Measurements from ENCODE around the gene COL4A2.

- no peak for TF ChIP-seq CTCF (IDR thresholded peaks at IDR 0.05; ENCODE audit: low read depth, low read length, missing input control)
- TF ChIP-seq TAF1 (conservative IDR thresholded peaks at IDR 0.05): peak; percentile 40
- no peak for TF ChIP-seq ZBTB33 (IDR thresholded peaks at IDR 0.05)
Observed at GRCh38 chr13:110561344-110562035, 254.4 kb downstream of the COL4A2 start, which contains the start of gene RAB20.

Measured in liver (tissue), 3 donors.